ENCODE data around the gene C1QTNF9.
"Not testable (repeated sequence)": the region's sequence is repeated elsewhere in the genome, so short reads cannot be mapped to it uniquely, and the experiment has no call there.

Gene C1QTNF9

GRCh38 chr13:24322470-24322869 lies 13.1 kb downstream of the C1QTNF9 start:
- not testable (repeated sequence) for H3K4me3 ChIP-seq (ENCODE audit: low read depth, low read length); DNase-seq (ENCODE audit: low read depth)
- peak; percentile 51 for TF ChIP-seq CTCF (IDR thresholded peaks at IDR 0.05; ENCODE audit: control insufficient read depth, extremely low read depth, insufficient read depth)

- no peak overlapping the region for H3K4me3 ChIP-seq (ENCODE audit: low read depth, low read length)
- no peak for DNase-seq (ENCODE audit: low read depth)
- no peak for TF ChIP-seq CTCF (IDR thresholded peaks at IDR 0.05; ENCODE audit: control insufficient read depth, extremely low read depth, insufficient read depth)
Observed at GRCh38 chr13:24323036-24323738, 13.8 kb downstream of the C1QTNF9 start.

- no peak for DNase-seq (ENCODE audit: low read depth)
- no peak for TF ChIP-seq CTCF (IDR thresholded peaks at IDR 0.05; ENCODE audit: control insufficient read depth, extremely low read depth, insufficient read depth)
- H3K4me3 ChIP-seq (ENCODE audit: low read depth, low read length): no peak overlapping the region
Observed at GRCh38 chr13:24323739-24324075, 14.3 kb downstream of the C1QTNF9 start.

GRCh38 chr13:24327598-24327997 lies 18.2 kb downstream of the C1QTNF9 start:
- H3K4me3 ChIP-seq (ENCODE audit: low read depth, low read length); DNase-seq (ENCODE audit: low read depth): not testable (repeated sequence)

GRCh38 chr13:24328145-24328544 lies 18.8 kb downstream of the C1QTNF9 start:
- TF ChIP-seq CTCF (IDR thresholded peaks at IDR 0.05; ENCODE audit: control insufficient read depth, extremely low read depth, insufficient read depth): no peak
- no peak for DNase-seq (ENCODE audit: low read depth)
- no peak overlapping the region for H3K4me3 ChIP-seq (ENCODE audit: low read depth, low read length)

GRCh38 chr13:24338721-24339120 lies 29.3 kb downstream of the C1QTNF9 start:
- H3K4me3 ChIP-seq (ENCODE audit: low read depth, low read length): no peak overlapping the region
- TF ChIP-seq CTCF (IDR thresholded peaks at IDR 0.05; ENCODE audit: control insufficient read depth, extremely low read depth, insufficient read depth): no peak
- no peak for DNase-seq (ENCODE audit: low read depth)

GRCh38 chr13:24339937-24340607 lies 30.7 kb downstream of the C1QTNF9 start:
- DNase-seq (ENCODE audit: low read depth): no peak
- H3K4me3 ChIP-seq (ENCODE audit: low read depth, low read length): no peak overlapping the region
- no peak for TF ChIP-seq CTCF (IDR thresholded peaks at IDR 0.05; ENCODE audit: control insufficient read depth, extremely low read depth, insufficient read depth)
